KMS-11 (cell line): ENCODE measurements around the gene FARS2.

Experiments used
- H2AFZ ChIP-seq: fragments of 200-600 bp; sonication (generic); 2 replicates; pipeline ENCODE4 v1.6.1; 2016; ENCODE audit warnings: antibody characterized with exemption, mixed run types, low read depth
- H3K27ac ChIP-seq: fragments of 200-600 bp; sonication (generic); 2 replicates; pipeline ENCODE4 v1.6.1; 2016; ENCODE audit warnings: mild to moderate bottlenecking, mixed run types
- H3K27me3 ChIP-seq: fragments of 200-600 bp; sonication (generic); 2 replicates; pipeline ENCODE4 v1.6.1; 2017; ENCODE audit warnings: mild to moderate bottlenecking, low read depth, mixed run types, moderate library complexity; ENCODE audit not compliant: insufficient read depth
- H3K36me3 ChIP-seq: fragments of 200-600 bp; sonication (generic); 2 replicates; pipeline ENCODE4 v1.6.1; 2017; ENCODE audit warnings: mild to moderate bottlenecking, mixed run types; ENCODE audit not compliant: insufficient read depth
- H3K4me1 ChIP-seq: fragments of 200-600 bp; sonication (generic); 2 replicates; pipeline ENCODE4 v1.6.1; 2016; ENCODE audit warnings: mild to moderate bottlenecking, low read depth, mixed run types; ENCODE audit not compliant: poor library complexity, severe bottlenecking
- H3K4me2 ChIP-seq: fragments of 200-600 bp; sonication (generic); 2 replicates; pipeline ENCODE4 v1.7.0; 2016; ENCODE audit warnings: mild to moderate bottlenecking, mixed run types
- H3K4me3 ChIP-seq: fragments of 200-600 bp; sonication (generic); IDR thresholded peaks from 2 replicates; pipeline ENCODE4 v1.6.1; 2017; ENCODE audit warnings: low read depth, low read length, mixed read lengths; ENCODE audit not compliant: insufficient read depth
- H3K79me2 ChIP-seq: fragments of 200-600 bp; sonication (generic); 2 replicates; pipeline ENCODE4 v1.6.1; 2016; ENCODE audit warnings: low read depth, mixed run types; ENCODE audit not compliant: insufficient read depth
- H3K9ac ChIP-seq: fragments of 200-600 bp; sonication (generic); 2 replicates; pipeline ENCODE4 v1.6.1; 2016; ENCODE audit warnings: mild to moderate bottlenecking, mixed run types
- H4K20me1 ChIP-seq: fragments of 200-600 bp; sonication (generic); 2 replicates; pipeline ENCODE4 v1.6.1; 2016; ENCODE audit warnings: mild to moderate bottlenecking, mixed run types; ENCODE audit not compliant: insufficient read depth
- TF ChIP-seq, protein P1 (sequence below): fragments of 200-600 bp; sonication (generic); conservative IDR thresholded peaks from 2 replicates; pipeline ENCODE4 v1.6.1; 2017; ENCODE audit warnings: low read depth, mild to moderate bottlenecking, antibody characterized with exemption, low read length, moderate library complexity, mixed read lengths

FARS2 gene

DNA sequence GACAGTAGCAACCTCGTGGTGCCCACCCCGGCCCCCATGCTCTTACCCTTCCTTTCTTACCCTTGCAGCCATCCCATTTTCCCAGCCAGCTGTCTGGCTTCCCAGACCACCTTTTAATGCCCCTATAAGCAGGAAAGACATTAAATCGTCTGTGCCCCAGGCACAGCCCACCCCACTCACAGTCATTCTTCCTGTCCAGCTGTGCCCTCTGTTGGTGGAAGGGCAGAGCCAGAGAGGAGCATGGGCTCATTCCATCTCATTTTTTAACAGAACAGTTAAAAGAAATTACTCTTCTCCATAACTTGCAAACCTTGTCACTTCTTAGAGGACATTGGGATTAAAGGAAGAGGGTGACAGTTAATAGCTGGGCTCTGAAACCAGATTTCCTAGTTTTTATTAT lies 504.9 kb downstream of the FARS2 start:
- no peak overlapping the region for H3K4me3 ChIP-seq
- TF ChIP-seq, protein P1, sequence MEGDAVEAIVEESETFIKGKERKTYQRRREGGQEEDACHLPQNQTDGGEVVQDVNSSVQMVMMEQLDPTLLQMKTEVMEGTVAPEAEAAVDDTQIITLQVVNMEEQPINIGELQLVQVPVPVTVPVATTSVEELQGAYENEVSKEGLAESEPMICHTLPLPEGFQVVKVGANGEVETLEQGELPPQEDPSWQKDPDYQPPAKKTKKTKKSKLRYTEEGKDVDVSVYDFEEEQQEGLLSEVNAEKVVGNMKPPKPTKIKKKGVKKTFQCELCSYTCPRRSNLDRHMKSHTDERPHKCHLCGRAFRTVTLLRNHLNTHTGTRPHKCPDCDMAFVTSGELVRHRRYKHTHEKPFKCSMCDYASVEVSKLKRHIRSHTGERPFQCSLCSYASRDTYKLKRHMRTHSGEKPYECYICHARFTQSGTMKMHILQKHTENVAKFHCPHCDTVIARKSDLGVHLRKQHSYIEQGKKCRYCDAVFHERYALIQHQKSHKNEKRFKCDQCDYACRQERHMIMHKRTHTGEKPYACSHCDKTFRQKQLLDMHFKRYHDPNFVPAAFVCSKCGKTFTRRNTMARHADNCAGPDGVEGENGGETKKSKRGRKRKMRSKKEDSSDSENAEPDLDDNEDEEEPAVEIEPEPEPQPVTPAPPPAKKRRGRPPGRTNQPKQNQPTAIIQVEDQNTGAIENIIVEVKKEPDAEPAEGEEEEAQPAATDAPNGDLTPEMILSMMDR: no peak
- H3K79me2 ChIP-seq: no peaks in the 10 kb centered on the region
- no peaks in the 10 kb centered on the region for H3K27me3 ChIP-seq
- no peaks in the 10 kb centered on the region for H3K36me3 ChIP-seq
- no peak overlapping the region for H3K9ac ChIP-seq
- no peak overlapping the region for H3K4me2 ChIP-seq
- no peak overlapping the region for H2AFZ ChIP-seq
- no peaks in the 10 kb centered on the region for H4K20me1 ChIP-seq
- no peaks in the 10 kb centered on the region for H3K4me1 ChIP-seq
- H3K27ac ChIP-seq: no peak overlapping the region

DNA sequence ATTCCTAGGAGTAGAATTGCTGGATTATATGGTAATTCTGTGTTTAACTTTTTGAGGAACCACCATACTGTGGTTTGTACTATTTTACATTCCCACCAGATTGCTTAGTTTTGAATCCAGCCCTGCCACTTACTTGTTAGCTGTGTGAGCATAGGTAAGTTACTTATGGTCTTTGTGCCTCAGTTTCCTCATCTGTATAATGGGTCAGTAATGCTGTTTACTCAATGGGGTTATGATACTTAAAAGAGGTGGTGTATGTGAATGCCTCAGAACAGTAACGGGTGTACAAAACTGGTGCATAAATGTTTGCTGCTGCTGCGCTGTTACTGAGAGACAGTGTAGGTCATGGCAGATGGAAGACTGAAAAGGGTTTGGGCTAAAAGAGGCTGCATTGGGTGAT lies 506.2 kb downstream of the FARS2 start:
- no peaks in the 10 kb centered on the region for H4K20me1 ChIP-seq
- H3K9ac ChIP-seq: no peak overlapping the region
- no peak overlapping the region for H3K27ac ChIP-seq
- no peak overlapping the region for H2AFZ ChIP-seq
- no peaks in the 10 kb centered on the region for H3K79me2 ChIP-seq
- no peaks in the 10 kb centered on the region for H3K4me1 ChIP-seq
- no peak overlapping the region for H3K4me3 ChIP-seq
- TF ChIP-seq, protein P1: no peak
- H3K4me2 ChIP-seq: no peak overlapping the region
- H3K27me3 ChIP-seq: no peaks in the 10 kb centered on the region
- H3K36me3 ChIP-seq: no peaks in the 10 kb centered on the region

DNA sequence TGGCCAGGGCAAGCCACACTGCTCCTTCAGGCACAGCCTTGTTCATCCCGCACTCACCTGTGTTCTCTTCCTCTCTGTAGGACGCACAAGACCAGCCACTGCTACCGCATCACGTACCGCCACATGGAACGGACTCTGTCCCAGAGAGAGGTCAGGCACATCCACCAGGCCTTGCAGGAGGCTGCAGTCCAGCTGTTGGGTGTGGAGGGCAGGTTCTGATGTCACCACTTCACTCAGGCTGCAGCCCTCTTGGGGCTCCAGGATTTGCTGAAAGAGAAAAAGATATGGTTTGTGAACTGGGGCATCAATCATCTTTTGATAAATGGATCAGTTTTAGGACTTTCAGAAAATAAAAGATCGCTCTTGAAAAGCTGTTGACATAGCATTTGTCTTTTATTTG lies 509.9 kb downstream of the FARS2 start:
- no peaks in the 10 kb centered on the region for H3K27me3 ChIP-seq
- no peaks in the 10 kb centered on the region for H4K20me1 ChIP-seq
- H3K27ac ChIP-seq: no peak overlapping the region
- no peak overlapping the region for H3K9ac ChIP-seq
- H3K79me2 ChIP-seq: no peaks in the 10 kb centered on the region
- H3K4me3 ChIP-seq: no peak overlapping the region
- no peaks in the 10 kb centered on the region for H3K36me3 ChIP-seq
- H3K4me1 ChIP-seq: no peaks in the 10 kb centered on the region
- TF ChIP-seq, protein P1: no peak
- H3K4me2 ChIP-seq: no peak overlapping the region
- H2AFZ ChIP-seq: no peak overlapping the region

DNA sequence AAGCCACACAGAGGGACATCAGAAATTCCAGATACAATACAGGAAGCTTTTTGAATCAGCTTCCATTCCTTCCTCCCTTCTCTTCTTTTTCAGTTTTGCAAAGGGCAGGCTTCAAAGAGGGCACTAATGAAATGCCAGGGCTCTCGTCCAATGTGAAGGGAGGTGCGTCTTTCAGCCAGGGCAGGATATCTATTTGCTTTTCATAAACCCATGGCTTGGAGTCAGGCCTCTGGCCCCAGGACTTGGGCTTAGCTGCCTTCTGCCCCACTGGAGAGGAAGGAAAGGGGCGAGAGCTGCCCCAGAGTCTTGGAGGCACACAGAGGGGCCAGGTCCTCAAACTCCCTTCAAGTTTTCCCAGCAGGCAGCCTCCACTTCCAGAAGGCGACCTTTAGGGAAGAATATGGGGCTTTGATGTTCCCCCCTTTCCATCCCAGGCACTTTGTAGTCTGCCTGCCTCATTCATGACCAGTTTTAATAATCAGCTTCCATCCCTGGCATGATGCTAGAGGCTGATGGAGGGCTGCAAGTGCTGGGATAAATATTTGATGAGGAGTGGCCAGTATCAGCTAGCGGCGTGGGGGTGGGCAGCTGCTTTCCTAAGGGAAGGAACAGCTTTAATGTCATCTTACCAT lies 510.6 kb downstream of the FARS2 start:
- H3K36me3 ChIP-seq: no peaks in the 10 kb centered on the region
- TF ChIP-seq, protein P1: no peak
- no peak overlapping the region for H3K4me3 ChIP-seq
- no peak overlapping the region for H3K9ac ChIP-seq
- no peak overlapping the region for H2AFZ ChIP-seq
- H3K27me3 ChIP-seq: no peaks in the 10 kb centered on the region
- H3K27ac ChIP-seq: no peak overlapping the region
- H3K4me1 ChIP-seq: no peaks in the 10 kb centered on the region
- no peaks in the 10 kb centered on the region for H3K79me2 ChIP-seq
- no peak overlapping the region for H3K4me2 ChIP-seq
- H4K20me1 ChIP-seq: no peaks in the 10 kb centered on the region
